MM.1S (cell line): ENCODE measurements around the gene EFEMP1.

Source experiments
- CTCF ChIP-seq: fragments of 300-600 bp; sonication (generic); IDR thresholded peaks from 2 replicates; pipeline ENCODE4 v1.5.1; 2016; ENCODE audit warnings: antibody characterized with exemption, low read length, mixed read lengths
- EZH2 ChIP-seq: fragments of 300-600 bp; sonication (generic); optimal IDR thresholded peaks from 2 replicates; pipeline ENCODE3; 2017; ENCODE audit warnings: low read depth, mild to moderate bottlenecking, antibody characterized with exemption, low read length, mixed read lengths
- EZH2phosphoT487 ChIP-seq: fragments of 300-600 bp; sonication (generic); IDR thresholded peaks from 2 replicates; pipeline ENCODE4 v1.6.1; 2018; ENCODE audit warnings: antibody characterized with exemption, low read length

- TF ChIP-seq CTCF (no peak), EZH2phosphoT487 (no peak), EZH2 (no peak)
These were observed 81.5 kb downstream of the EFEMP1 start for GRCh38 chr2:55842046-55842445.
